A204.1 (cell line): ENCODE data around the gene ATIC.

ENCODE experiments used
- FAIRE-seq: peaks from 2 replicates; lab custom pipeline; 2012; peaks lifted over from hg19 to GRCh38; lab: Jason Lieb, UNC

The ATIC gene

DNA sequence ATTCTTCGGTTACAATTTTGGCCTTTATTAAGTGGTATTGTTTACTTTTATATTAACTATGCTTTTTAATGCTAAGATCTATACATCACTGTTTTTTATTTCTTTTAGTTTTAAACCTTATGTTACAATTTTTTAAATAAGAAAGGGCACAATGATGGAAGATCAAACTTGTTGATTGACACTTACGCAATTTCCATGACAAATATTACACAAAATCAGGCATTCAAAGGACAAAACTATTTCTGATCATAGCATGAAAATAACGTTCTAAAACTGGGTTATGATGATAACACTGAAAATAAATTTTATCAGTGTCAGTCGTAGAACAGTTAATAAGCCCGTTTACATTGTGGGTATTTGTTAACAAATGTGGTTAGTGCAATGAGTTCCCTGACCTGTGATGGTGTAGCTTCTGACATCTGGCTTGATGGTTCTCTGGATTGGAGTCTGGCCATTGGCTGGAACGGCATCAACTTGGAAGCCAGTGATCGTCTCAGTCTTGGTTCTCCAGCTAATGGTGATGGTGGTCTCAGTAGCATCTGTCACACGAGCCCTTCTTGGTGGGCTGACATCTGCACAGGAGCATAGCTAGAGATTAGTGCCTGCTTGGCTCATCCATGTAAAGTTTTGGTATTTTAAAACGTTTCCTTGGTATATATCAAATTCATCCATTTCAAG, 64.4 kb downstream of the ATIC start:
- FAIRE-seq = no peak

DNA sequence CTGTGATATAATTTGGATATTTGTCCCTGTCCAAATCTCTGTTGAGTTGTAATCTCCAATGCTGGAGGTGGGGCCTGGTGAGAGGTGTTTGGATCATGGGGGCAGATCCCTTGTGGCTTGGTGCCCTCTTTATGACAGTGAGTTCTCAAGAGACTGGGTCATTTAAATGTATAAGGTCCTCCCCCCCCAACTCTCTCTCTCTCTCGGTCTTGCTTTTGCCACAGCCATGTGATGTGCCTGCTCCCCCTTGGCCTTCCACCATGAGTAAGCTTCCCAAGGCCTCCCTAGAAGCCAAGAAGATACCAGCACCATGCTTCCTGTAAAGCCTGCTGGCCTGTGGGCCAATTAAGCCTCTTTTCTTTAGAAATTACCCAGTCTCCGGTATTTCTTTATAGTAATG, 65.4 kb downstream of the ATIC start:
- no peak for FAIRE-seq

DNA sequence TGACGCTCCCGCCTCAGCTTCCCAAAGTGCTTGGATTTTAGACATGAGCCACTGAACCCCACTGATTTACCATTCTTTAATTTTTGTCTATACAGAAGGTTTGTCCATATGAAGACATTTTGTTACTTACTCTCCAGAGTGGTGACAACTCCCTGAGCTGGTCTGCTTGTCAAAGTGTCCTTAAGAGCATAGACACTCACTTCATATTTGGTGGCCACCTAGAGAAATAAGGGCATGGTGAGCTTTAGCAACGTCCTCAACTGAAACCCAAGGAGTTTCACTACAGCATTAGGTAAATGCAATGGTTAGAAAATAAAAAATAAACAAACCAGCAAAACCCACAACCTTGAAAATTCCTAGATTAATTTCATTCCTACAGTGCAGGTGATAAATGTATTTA, 66.2 kb downstream of the ATIC start:
- FAIRE-seq = no peak

DNA sequence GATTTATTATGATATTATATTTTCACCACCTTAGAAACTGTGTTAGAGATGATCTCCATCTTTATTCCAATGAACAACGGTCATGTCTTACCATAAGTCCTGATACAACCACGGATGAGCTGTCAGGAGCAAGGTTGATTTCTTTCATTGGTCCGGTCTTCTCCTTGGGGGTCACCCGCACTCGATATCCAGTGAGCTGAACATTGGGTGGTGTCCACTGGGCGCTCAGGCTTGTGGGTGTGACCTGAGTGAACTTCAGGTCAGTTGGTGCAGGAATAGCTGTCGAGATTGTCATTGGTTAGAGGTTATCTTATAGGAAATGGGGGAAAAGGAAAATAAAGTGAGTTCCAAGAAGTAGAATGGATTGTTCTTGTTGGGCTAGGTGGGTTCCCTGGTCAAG, 67.2 kb downstream of the ATIC start:
- FAIRE-seq = no peak

DNA sequence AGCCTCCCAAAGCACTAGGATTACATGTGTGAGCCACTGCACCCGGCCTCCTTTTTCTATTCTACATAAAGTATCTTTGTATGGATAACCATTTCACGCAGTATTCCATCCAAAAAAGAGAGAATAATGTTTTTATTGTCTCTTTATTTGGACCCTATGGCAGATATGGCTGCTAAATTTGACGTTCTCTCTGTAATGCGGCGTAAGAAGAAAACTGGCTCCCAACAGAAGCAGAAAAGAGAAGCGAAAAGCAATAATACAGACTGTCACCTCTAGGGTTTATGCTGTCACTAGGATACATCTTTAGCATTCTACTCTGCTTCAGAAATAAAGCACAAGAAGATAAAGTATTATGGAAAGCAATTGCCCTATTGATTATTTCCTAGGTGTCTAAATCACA, 68.1 kb downstream of the ATIC start:
- no peak for FAIRE-seq

DNA sequence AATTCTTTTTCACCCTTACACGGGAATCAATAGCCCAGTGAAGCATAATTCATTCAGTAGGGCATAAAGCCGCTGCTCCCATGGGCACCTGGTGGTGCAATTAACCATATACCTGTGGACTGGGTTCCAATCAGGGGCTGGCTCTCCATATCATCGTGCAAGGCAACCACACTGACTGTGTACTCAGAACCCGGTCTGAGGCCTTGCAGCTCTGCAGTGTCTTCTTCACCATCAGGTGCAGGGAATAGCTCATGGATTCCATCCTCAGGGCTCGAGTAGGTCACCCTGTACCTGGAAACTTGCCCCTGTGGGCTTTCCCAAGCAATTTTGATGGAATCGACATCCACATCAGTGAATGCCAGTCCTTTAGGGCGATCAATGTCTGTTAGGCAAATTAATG, 68.8 kb downstream of the ATIC start:
- no peak for FAIRE-seq

DNA sequence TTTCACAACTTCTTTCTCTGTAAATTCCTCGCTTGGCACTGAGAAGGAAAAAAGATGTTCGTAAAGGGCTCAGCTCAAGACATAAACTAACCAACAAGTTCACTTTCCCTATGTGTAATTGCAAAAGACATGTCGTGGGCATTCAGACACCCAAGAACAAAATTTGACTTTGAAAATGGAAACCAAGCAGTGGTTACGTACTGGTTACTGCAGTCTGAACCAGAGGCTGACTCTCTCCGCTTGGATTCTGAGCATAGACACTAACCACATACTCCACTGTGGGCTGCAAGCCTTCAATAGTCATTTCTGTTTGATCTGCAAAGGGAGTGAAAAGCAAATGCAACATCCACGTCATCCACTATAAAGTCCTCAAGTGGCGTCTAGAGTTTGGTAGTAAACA, 70.2 kb downstream of the ATIC start:
- no peak for FAIRE-seq

DNA sequence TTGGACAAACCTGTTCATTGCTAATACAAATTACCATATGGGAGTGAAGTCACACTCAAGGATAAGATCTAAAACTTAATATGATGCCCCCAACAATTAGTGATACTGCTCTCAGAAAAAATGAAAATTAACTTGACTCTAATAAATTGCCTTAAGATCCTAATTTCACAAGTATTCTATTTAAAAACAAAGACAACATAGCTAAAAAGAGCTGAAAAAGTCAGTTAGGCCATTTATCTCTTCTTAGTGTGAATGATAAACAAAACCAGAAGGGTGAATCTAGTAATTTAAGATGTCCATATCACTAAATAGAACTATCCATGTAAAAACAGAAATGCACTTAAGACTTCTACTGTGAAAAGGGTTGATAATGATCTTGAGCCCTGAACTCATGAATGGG, 70.6 kb downstream of the ATIC start:
- FAIRE-seq = no peak

DNA sequence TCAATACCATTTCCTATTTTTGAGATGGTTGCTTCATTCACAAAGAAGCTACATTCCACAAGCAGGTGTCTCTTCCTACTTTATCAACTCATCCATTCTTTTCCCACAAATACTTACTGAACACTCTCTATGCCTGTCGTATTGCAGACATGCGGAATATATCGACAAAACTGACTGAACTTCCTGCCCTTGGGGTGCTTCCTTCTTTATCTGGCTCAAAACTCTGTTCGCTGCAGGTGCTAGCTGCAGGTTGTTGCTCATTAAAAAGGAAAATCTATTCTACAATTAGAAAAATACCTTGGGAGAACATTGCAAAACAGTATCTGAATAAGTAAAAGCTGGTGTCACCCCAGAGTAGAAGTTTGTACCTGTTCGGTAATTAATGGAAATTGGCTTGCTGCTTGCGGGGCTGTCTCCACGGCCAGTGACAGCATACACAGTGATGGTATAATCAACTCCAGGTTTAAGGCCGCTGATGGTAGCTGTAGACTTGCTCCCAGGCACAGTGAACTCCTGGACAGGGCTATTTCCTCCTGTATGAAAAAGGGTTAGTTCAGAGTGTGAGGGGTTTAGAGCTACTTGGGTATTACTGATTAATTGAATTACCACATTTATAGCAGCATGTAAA, 71.9 kb downstream of the ATIC start:
- FAIRE-seq = no peak

DNA sequence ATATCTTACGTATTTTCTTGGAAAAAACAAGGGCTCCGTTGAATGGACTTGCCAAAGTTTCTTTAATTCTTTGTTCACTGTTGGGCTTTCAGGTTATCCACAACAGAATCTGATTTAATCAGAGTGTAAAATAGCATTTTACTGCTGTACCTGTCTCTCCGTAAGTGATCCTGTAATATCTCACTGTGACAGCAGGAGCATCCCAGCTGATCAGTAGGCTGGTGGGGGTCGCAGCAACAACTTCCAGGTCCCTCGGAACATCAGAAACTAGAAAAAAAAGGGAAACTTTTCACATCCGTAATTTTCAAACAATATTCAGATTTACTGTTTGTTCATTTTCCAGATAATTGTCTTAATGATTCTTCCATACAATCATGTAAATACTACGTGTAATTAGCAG, 72.9 kb downstream of the ATIC start:
- no peak for FAIRE-seq

DNA sequence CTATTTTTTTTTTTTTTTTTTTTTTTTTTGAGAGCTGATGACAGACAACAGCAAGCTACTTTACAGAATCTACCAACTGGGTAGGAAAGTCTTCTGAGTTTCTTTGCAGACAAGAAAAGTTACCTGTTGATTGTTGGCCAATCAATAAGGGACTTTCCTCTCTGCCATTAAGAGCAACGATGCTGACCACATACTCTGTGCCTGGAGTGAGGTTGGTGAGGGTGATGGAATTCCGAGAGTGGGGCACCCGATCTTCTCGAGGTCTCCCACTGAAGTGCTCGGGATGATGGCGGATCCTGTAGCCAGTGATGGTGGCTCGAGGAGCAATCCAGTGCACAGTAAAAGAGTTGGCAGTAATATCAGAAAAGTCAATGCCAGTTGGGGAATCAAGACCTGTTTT, 74.7 kb downstream of the ATIC start:
- FAIRE-seq = no peak

DNA sequence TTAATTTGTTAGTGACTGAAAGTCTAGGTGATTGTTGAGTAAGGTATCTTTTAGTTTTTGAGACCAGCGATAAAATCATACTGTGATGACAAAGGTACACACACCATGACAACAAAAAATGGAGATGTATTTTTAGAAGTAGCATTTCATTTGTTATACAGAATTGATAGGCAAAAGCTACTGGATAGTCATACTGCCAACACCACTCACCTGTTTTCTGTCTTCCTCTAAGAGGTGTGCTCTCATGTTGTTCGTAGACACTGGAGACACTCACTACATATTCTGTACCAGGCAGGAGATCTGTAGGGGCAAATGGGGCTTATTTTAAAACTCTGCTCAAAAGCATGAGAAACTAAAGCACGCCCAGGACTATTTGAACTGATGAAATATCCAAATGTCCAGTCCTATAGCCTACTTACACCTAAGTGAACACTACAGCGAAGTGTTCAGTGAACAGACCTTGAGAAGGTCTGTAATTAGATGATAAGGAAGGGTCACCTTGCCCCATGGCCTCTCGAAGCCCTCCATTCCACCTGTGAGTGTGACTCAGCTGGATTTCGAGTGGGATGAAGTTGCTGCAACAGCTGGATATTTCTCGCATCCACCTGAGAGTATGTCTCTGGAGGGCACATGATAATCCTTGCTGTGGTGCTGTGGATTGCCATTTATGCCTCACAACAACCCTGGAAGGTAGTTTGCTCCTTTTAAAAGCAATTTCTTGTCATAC, 76.3 kb downstream of the ATIC start:
- FAIRE-seq = no peak

DNA sequence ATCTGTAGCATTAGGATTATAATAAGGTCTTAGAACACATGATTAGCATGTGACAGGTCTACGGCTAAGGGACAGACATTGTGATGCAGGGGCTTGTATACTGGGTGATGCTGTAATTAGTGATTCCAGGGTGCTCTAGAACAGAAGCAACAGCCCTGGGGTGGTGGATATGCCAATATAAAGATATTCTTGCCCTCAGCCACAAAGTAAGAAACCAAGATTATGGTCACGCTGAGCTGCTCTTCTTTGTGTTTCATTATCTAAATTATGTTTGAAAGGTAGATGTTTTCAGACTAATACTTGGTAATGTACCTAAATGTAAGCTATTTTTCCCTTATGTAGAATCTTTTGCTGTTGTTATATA, 78.7 kb downstream of the ATIC start:
- no peak for FAIRE-seq

DNA sequence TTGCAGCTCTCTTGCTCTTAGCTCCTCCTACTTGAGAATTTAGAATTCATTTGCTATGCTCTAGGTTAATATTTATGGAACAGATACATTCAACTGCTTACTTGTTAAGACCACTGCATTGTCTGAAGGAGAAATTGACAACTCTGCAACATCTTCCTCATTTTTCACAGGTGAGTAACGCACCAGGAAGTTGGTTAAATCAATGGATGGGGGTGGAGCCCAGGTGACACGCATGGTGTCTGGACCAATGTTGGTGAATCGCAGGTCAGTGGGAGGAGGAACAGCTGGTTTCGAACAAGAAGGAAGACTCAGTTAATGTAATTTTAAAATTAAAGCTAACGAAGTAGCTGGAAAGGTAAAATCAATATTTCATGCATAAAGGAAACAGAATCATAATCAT, 79.7 kb downstream of the ATIC start:
- no peak for FAIRE-seq

DNA sequence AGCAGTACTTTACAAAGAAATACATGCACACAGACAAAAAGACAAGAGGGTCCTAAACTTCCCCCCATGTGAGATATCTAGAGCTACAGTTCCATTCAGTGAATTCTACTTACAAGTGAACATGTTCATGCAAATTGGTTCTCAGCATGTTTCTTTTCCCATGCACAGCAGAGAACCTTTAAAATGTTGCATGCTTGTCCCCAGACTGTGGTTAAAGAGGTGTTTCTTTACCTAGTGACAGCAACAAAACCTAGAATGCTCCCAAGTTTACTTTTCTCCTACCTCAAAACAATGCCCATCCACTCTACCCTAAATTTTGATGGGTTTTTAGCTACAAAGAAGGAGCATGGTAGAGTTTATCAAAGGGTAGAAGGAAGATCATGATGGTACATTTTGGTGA, 80.3 kb downstream of the ATIC start:
- FAIRE-seq = no peak

DNA sequence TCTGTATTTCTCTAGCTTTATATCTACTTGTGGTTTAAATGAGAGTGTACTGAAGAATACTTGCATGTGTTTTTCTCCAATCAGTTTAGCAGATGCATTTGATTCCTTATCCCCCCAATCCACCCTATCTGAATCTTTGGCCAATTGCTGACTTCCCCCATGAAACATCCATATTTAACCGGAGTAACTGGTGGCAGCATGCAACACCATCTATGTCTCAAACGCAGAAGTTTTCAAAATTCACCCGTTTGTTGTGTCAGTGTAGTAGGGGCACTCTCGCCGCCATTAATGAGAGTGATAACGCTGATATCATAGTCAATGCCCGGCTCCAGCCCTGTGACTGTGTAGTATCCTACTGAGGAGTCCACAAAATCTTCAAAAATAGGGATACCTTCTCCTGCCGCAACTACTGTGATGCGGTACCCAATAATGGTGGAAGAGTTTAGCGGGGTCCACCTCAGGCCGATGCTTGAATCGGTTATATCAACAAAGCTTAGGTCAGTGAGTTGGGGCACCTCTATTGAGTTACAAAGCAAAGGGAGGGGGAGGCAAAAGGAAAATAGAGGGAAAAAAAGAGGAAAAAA, 80.9 kb downstream of the ATIC start:
- FAIRE-seq = no peak

DNA sequence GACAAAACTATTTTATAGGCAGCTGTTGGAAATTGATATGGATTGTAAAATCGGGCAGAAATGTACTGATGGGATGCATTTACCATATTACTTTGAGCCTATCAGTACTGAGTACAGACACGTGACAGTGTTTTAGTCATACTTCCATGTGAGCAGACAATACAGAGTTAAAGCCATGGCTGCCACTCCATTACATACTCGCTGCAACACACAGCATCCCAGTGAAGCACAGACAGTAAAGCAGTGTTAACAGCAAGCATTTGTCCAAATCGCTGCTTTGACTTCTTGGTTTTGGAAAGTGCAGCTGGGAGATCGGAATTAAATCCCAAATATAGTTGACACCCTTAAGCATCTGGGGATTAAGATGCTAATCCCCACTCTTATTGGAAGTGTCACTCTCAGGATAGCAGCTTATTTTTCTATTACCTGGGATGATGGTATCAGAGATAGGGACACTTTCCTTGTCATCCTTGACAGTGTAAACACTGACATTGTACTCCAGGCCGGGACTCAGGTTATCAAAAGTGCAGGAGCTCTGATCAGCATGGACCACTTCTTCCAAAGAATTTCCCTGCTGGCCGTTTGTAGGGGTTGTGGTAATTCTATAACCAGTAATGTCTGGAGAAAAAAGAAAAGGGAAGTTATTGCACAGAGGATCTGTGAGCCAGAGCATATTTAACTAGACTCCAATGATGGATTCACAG, 82.4 kb downstream of the ATIC start:
- FAIRE-seq = no peak

DNA sequence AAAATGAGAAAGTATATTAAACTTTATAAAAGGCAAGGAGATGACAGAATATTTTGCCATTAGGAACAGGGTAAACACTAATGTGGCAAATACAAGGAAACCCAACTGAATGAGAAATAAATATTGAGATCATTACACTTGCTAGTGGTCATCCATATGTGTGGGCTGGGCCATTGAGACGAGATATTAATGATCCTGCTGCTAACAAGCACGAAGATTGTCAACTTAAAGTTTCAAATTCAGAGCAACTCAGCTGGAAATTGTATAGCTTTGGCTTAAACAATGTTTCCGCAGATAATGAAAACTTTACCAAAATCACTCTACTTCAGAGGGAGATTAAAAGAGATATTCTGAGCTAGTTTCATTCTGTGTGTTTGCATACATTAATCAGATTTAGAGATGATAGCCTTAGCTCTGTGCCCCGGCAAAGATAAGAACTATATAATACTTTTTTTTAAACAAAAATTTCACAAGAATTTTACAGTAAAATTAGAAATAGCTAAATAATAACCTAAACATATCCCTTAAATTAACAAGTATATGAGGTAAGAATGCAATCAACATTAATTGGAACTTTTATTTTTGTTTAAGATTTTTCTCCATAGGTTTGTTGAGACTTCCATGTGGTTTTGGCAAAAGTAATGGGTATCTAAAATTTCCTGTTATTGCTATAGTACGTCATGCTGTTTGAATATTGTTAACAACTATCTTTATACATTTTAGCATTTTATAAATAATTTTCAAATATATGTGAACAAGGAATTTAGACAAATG, 84.0 kb downstream of the ATIC start:
- FAIRE-seq = no peak

DNA sequence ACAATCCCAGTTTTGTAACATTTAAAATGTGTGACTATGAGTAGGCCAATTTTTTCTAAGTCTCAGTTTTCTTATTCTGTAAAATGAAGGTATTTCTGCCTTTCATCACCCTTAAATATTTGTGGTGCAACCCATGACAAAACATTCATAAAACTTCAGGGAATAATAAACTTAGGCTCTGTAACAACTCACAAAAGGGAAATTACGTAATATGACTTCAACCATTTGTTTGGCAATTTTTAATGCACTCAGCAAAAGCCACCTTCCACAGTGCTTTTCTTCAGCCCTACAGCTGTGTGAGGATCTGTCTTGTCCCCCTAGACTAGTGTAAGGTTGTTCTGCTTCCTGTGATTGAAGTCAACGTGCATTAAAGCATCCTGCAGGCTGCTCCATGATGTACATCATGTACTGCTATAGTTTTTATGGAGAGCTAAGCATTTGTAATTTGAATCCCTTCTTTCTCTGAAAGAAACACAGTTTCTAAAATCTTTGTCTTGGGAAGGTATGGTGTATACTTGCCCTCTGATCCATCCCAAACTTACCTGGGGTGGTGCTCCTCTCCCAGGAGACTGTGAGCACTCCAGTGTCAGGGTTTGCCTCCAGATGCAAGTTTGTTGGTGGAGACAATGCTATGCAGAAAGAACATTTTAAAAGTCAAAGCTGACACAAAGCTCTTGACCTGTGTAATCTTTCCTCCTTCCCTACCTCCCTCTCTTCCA, 84.9 kb downstream of the ATIC start:
- FAIRE-seq = no peak

DNA sequence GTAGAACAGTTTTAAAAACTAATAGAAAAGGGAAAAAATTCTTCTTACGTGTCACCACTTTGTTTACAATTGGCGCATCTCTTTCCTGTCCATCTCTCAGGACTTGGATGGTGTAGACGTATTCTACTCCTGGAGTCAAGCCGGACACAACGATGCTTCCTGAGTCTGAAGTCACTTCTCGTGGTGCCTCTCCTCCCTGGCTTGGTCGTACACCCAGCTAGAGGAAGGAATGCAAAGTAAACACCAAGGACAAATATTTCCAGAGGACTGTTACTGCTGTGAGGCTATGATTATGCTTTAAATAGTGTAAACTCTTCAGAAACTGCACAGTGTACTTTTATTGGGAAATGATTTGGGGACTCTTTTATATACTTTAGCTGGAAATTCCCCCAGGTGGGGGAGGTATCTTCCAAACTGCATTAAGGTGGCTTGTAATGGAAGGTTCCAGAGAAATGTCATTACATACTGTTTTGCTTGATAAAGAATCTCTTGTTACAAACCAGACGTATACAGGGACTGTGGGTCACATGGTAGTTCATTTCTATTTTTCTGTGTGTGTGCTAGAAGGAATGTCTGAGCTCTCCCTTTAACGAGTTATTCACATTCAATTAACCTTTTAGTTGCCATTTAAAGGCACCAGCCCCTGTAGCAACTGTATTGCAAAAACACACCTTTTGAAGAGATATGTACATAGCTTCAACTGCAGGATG, 85.9 kb downstream of the ATIC start:
- no peak for FAIRE-seq
